Spleen (tissue), 7 donors: Measurements from ENCODE around the gene FOXP1.

Experiments
- POLR2A ChIP-seq, 3 donors: fragments of 450-650 bp; IDR thresholded peaks; one replicate each; pipeline ENCODE4 v1.5.1; 2017; ENCODE audit warnings: antibody characterized with exemption in 3 of 3, mild to moderate bottlenecking in 1 of 3
- TF ChIP-seq, protein P1 (sequence below), 11 experiments: fragments of 200-600 bp in 7 of 11; fragments of 450-650 bp in 4 of 11; sonication (generic) in 4 of 11; IDR thresholded peaks in 8 of 11; conservative IDR thresholded peaks in 3 of 11; 1 replicate in 7 of 11; 2 replicates in 4 of 11; pipeline versions ENCODE4 v1.4.0 to v1.8.0; 2016 to 2021; ENCODE audit warnings: antibody characterized with exemption in 11 of 11, inconsistent platforms in 4 of 11, mild to moderate bottlenecking in 1 of 11
- donor health status: DM: no; HTN: no; CAD: no; lungs with moderate emphysema.
- donor health status: DM: no; HTN: no; CAD: no.
- donor health status: DM: no; HTN: no; CAD: no.

DNA sequence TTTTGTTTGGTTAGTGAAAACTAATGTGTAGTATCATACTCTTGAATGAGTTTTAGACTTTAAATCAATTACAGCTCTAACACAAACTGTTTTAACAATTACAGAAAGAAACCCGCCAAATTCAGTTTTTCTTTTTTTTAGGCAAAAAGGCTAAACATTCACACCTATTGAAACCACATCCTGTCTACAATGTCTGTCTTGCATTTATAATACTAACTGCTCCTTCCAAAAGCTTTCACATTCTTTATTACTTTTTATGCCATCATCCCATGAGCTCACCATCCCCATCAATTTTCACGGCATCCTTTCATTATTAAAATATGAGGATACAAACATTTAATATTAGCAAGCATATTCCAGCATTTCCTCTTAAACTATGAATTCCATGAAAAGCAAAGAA, 593.3 kb downstream of the FOXP1 start:
- TF ChIP-seq, protein P1, sequence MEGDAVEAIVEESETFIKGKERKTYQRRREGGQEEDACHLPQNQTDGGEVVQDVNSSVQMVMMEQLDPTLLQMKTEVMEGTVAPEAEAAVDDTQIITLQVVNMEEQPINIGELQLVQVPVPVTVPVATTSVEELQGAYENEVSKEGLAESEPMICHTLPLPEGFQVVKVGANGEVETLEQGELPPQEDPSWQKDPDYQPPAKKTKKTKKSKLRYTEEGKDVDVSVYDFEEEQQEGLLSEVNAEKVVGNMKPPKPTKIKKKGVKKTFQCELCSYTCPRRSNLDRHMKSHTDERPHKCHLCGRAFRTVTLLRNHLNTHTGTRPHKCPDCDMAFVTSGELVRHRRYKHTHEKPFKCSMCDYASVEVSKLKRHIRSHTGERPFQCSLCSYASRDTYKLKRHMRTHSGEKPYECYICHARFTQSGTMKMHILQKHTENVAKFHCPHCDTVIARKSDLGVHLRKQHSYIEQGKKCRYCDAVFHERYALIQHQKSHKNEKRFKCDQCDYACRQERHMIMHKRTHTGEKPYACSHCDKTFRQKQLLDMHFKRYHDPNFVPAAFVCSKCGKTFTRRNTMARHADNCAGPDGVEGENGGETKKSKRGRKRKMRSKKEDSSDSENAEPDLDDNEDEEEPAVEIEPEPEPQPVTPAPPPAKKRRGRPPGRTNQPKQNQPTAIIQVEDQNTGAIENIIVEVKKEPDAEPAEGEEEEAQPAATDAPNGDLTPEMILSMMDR (IDR thresholded peaks at IDR 0.05 in 8 of 11, conservative IDR thresholded peaks at IDR 0.05 in 3 of 11), result no peak
- no peak for TF ChIP-seq POLR2A (IDR thresholded peaks at IDR 0.05)
